Effector CD8-positive, alpha-beta T cell (primary cell): ENCODE measurements around the gene ARHGEF26.

Source experiments
- DNase-seq: peaks from one replicate; lab custom pipeline; 2025; lab: John Stamatoyannopoulos, UW

ARHGEF26 gene

GRCh38 chr3:154151969-154152368 lies 30.8 kb downstream of the ARHGEF26 start:
- no peak for DNase-seq

- DNase-seq: no peak
Measured at GRCh38 chr3:154152741-154153140, 31.6 kb downstream of the ARHGEF26 start.

GRCh38 chr3:154156530-154156929 lies 35.3 kb downstream of the ARHGEF26 start:
- DNase-seq: no peak

- DNase-seq: no peak
Measured at GRCh38 chr3:154161806-154162205, 40.6 kb downstream of the ARHGEF26 start.

GRCh38 chr3:154164387-154164786 lies 43.2 kb downstream of the ARHGEF26 start:
- DNase-seq: no peak

- DNase-seq: no peak
Measured at GRCh38 chr3:154168998-154169795, 48.0 kb downstream of the ARHGEF26 start.

GRCh38 chr3:154169796-154170110 lies 48.6 kb downstream of the ARHGEF26 start:
- no peak for DNase-seq

GRCh38 chr3:154170300-154170699 lies 49.1 kb downstream of the ARHGEF26 start:
- DNase-seq: no peak

GRCh38 chr3:154175041-154175440 lies 53.9 kb downstream of the ARHGEF26 start:
- no peak for DNase-seq

GRCh38 chr3:154176036-154176435 lies 54.8 kb downstream of the ARHGEF26 start:
- DNase-seq: no peak

- DNase-seq: no peak
Measured at GRCh38 chr3:154177406-154177805, 56.2 kb downstream of the ARHGEF26 start.

- no peak for DNase-seq
Measured at GRCh38 chr3:154178172-154178571, 57.0 kb downstream of the ARHGEF26 start.

- DNase-seq: no peak
Measured at GRCh38 chr3:154180836-154181691, 59.9 kb downstream of the ARHGEF26 start.

- no peak for DNase-seq
Measured at GRCh38 chr3:154182322-154182922, 61.2 kb downstream of the ARHGEF26 start.

- no peak for DNase-seq
Measured at GRCh38 chr3:154182975-154183374, 61.8 kb downstream of the ARHGEF26 start.

- no peak for DNase-seq
Measured at GRCh38 chr3:154184582-154184981, 63.4 kb downstream of the ARHGEF26 start.

- DNase-seq: no peak
Measured at GRCh38 chr3:154188437-154188836, 67.2 kb downstream of the ARHGEF26 start.

GRCh38 chr3:154188846-154189245 lies 67.7 kb downstream of the ARHGEF26 start:
- no peak for DNase-seq

GRCh38 chr3:154191520-154191919 lies 70.3 kb downstream of the ARHGEF26 start:
- no peak for DNase-seq

GRCh38 chr3:154192225-154192624 lies 71.0 kb downstream of the ARHGEF26 start:
- DNase-seq: no peak

GRCh38 chr3:154193000-154193615 lies 71.9 kb downstream of the ARHGEF26 start:
- DNase-seq: no peak

GRCh38 chr3:154194877-154195276 lies 73.7 kb downstream of the ARHGEF26 start:
- DNase-seq: no peak
